ENCODE results near the gene INVS.

INVS gene

DNA sequence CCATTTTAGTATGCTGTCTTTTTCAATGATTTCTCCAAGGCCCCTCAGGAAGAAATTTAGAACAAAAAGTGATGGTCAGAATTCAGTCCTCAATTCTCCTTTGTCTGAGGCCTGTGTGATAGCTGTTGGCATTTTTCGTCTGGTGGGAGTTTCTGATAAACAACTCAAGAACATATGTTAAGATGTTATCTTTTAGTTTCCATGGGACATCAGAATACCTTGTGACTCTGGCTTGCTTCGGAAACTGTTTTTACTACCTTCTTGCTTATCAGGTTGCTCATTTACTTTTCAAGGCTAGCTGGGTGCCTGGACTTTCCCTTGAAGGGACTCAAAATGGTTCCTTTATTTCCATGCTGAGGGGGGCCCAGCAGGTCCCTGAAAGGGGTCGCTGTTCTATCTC lies 97.2 kb downstream of the INVS start:
- H4K20me1 ChIP-seq (ENCODE audit: insufficient read depth, low read length): no peaks in the 10 kb centered on the region
- H3K27me3 ChIP-seq (ENCODE audit: insufficient read depth, low read length, poor library complexity): no peaks in the 10 kb centered on the region
- no peak for DNase-seq
- no peak overlapping the region for H2AFZ ChIP-seq (ENCODE audit: low read depth, low read length)
- no peak overlapping the region for H3K4me3 ChIP-seq (ENCODE audit: low read depth in 1 of 2, low read length in 2 of 2)
- TF ChIP-seq CTCF (IDR thresholded peaks at IDR 0.05; ENCODE audit: borderline replicate concordance, extremely low read depth, low read length, poor library complexity, severe bottlenecking): no peak
- no peak overlapping the region for H3K4me2 ChIP-seq (ENCODE audit: insufficient read depth, low read length)
- H3K9ac ChIP-seq (ENCODE audit: low read depth, low read length): no peak overlapping the region
- H3K27ac ChIP-seq (ENCODE audit: low read length): no peak overlapping the region
- H3K36me3 ChIP-seq (ENCODE audit: insufficient read depth, low read length): no peaks in the 10 kb centered on the region
- peaks cover 7% of the 10 kb centered on the region for H3K9me3 ChIP-seq (ENCODE audit: insufficient read depth, low read length, severe bottlenecking)
- no peaks in the 10 kb centered on the region for H3K79me2 ChIP-seq (ENCODE audit: insufficient read depth, low read length)
- no peaks in the 10 kb centered on the region for H3K4me1 ChIP-seq (ENCODE audit: insufficient read depth, low read length)
- no peak for ATAC-seq (ENCODE audit: insufficient read depth, low read depth)

- Histone ChIP-seq H3K36me3 (ENCODE audit: insufficient read depth, low read length) (no peaks in the 10 kb centered on the region), H3K4me1 (ENCODE audit: insufficient read depth, low read length) (no peaks in the 10 kb centered on the region), H3K27ac (ENCODE audit: low read length) (no peak overlapping the region), H4K20me1 (ENCODE audit: insufficient read depth, low read length) (no peaks in the 10 kb centered on the region), H3K4me2 (ENCODE audit: insufficient read depth, low read length) (no peak overlapping the region), H3K27me3 (ENCODE audit: insufficient read depth, low read length, poor library complexity) (no peaks in the 10 kb centered on the region), H3K79me2 (ENCODE audit: insufficient read depth, low read length) (no peaks in the 10 kb centered on the region), H3K9me3 (ENCODE audit: insufficient read depth, low read length, severe bottlenecking) (peaks cover 3% of the 10 kb centered on the region), H2AFZ (ENCODE audit: low read depth, low read length) (no peak overlapping the region), H3K4me3 (ENCODE audit: low read depth in 1 of 2, low read length in 2 of 2) (no peak overlapping the region), H3K9ac (ENCODE audit: low read depth, low read length) (no peak overlapping the region)
- ATAC-seq (ENCODE audit: insufficient read depth, low read depth) (no peak), DNase-seq (no peak)
- TF ChIP-seq CTCF (IDR thresholded peaks at IDR 0.05; ENCODE audit: borderline replicate concordance, extremely low read depth, low read length, poor library complexity, severe bottlenecking) (no peak), EZH2 (IDR thresholded peaks at IDR 0.05; ENCODE audit: borderline replicate concordance, low read depth, low read length, severe bottlenecking) (no peak)
Observed at GRCh38 chr9:100196828-100197227, 97.8 kb downstream of the INVS start.

GRCh38 chr9:100197553-100197952 lies 98.5 kb downstream of the INVS start:
- no peak overlapping the region for H3K4me2 ChIP-seq (ENCODE audit: insufficient read depth, low read length)
- no peaks in the 10 kb centered on the region for H3K27me3 ChIP-seq (ENCODE audit: insufficient read depth, low read length, poor library complexity)
- no peak overlapping the region for H3K9ac ChIP-seq (ENCODE audit: low read depth, low read length)
- no peaks in the 10 kb centered on the region for H3K36me3 ChIP-seq (ENCODE audit: insufficient read depth, low read length)
- no peak for ATAC-seq (ENCODE audit: insufficient read depth, low read depth)
- H4K20me1 ChIP-seq (ENCODE audit: insufficient read depth, low read length): no peaks in the 10 kb centered on the region
- TF ChIP-seq EZH2 (IDR thresholded peaks at IDR 0.05; ENCODE audit: borderline replicate concordance, low read depth, low read length, severe bottlenecking): no peak
- no peak for TF ChIP-seq CTCF (IDR thresholded peaks at IDR 0.05; ENCODE audit: borderline replicate concordance, extremely low read depth, low read length, poor library complexity, severe bottlenecking)
- H2AFZ ChIP-seq (ENCODE audit: low read depth, low read length): no peak overlapping the region
- no peak overlapping the region for H3K27ac ChIP-seq (ENCODE audit: low read length)
- DNase-seq: no peak
- no peaks in the 10 kb centered on the region for H3K79me2 ChIP-seq (ENCODE audit: insufficient read depth, low read length)
- no peaks in the 10 kb centered on the region for H3K4me1 ChIP-seq (ENCODE audit: insufficient read depth, low read length)
- no peak overlapping the region for H3K4me3 ChIP-seq (ENCODE audit: low read depth in 1 of 2, low read length in 2 of 2)
- no peaks in the 10 kb centered on the region for H3K9me3 ChIP-seq (ENCODE audit: insufficient read depth, low read length, severe bottlenecking)

- Histone ChIP-seq H3K4me1 (ENCODE audit: insufficient read depth, low read length) (no peaks in the 10 kb centered on the region), H3K4me3 (ENCODE audit: low read depth in 1 of 2, low read length in 2 of 2) (no peak overlapping the region), H3K4me2 (ENCODE audit: insufficient read depth, low read length) (no peak overlapping the region), H3K9ac (ENCODE audit: low read depth, low read length) (no peak overlapping the region), H3K36me3 (ENCODE audit: insufficient read depth, low read length) (no peaks in the 10 kb centered on the region), H3K79me2 (ENCODE audit: insufficient read depth, low read length) (no peaks in the 10 kb centered on the region), H3K27ac (ENCODE audit: low read length) (no peak overlapping the region), H3K9me3 (ENCODE audit: insufficient read depth, low read length, severe bottlenecking) (no peaks in the 10 kb centered on the region), H4K20me1 (ENCODE audit: insufficient read depth, low read length) (no peaks in the 10 kb centered on the region), H3K27me3 (ENCODE audit: insufficient read depth, low read length, poor library complexity) (no peaks in the 10 kb centered on the region), H2AFZ (ENCODE audit: low read depth, low read length) (no peak overlapping the region)
- TF ChIP-seq CTCF (IDR thresholded peaks at IDR 0.05; ENCODE audit: borderline replicate concordance, extremely low read depth, low read length, poor library complexity, severe bottlenecking) (no peak), EZH2 (IDR thresholded peaks at IDR 0.05; ENCODE audit: borderline replicate concordance, low read depth, low read length, severe bottlenecking) (no peak)
- ATAC-seq (ENCODE audit: insufficient read depth, low read depth) (no peak), DNase-seq (no peak)
Observed at GRCh38 chr9:100202806-100203205, 103.8 kb downstream of the INVS start.
